Upper lobe of left lung (tissue), 4 donors: ENCODE data around the gene PHLDA1.

ENCODE experiments used
- EP300 ChIP-seq, 4 donors: sonication (generic); formaldehyde crosslinking; IDR thresholded peaks; one replicate each; pipeline ENCODE4 v1.5.1; 2017; ENCODE audit warnings: antibody characterized with exemption in 4 of 4, control low read depth in 2 of 4
- TF ChIP-seq, protein P1 (sequence below), 6 experiments: fragments of 450-650 bp in 4 of 6; fragments of 200-600 bp in 2 of 6; sonication (generic) in 2 of 6; IDR thresholded peaks; one replicate each; pipeline ENCODE4 v1.5.1; 2016 to 2019; ENCODE audit warnings: antibody characterized with exemption in 6 of 6

DNA sequence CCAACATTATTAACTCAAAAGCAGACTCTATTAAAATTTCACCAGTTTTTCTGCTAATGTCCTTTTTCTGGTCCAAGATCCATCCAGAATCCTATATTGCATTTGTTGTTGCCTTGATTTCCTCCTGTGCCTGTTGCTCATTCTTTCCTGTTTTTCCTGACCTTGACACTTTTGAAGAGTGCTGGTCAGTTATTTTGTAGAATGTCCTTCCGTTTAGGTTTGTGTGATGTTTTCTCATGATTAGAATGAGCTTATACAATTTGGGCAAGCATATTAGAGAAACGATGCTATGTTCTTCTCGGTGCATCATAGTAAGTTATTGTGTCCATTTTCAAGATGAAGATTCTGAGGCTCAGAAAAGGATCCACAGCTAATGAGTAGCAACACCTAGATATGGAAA lies 33.9 kb downstream of the PHLDA1 start:
- TF ChIP-seq, protein P1, sequence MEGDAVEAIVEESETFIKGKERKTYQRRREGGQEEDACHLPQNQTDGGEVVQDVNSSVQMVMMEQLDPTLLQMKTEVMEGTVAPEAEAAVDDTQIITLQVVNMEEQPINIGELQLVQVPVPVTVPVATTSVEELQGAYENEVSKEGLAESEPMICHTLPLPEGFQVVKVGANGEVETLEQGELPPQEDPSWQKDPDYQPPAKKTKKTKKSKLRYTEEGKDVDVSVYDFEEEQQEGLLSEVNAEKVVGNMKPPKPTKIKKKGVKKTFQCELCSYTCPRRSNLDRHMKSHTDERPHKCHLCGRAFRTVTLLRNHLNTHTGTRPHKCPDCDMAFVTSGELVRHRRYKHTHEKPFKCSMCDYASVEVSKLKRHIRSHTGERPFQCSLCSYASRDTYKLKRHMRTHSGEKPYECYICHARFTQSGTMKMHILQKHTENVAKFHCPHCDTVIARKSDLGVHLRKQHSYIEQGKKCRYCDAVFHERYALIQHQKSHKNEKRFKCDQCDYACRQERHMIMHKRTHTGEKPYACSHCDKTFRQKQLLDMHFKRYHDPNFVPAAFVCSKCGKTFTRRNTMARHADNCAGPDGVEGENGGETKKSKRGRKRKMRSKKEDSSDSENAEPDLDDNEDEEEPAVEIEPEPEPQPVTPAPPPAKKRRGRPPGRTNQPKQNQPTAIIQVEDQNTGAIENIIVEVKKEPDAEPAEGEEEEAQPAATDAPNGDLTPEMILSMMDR (IDR thresholded peaks at IDR 0.05): no peak
- no peak for TF ChIP-seq EP300 (IDR thresholded peaks at IDR 0.05)
